Aorta (tissue), 5 donors: Measurements from ENCODE around the gene LRBA. TPM values are rescaled to one million over a fixed set of nuclear protein-coding genes. Genes with fewer than 3 reads are reported as not detected.

Source experiments
- ATAC-seq: fragments of 200-7000 bp; cut with Tn5 transposase; one replicate; pipeline ENCODE4 v1.9.1; 2022; ENCODE audit warnings: moderate library complexity; ENCODE audit not compliant: low FRiP score
- DNase-seq, 2 donors: peaks; one replicate each; pipeline ENCODE4 v3.0.0-alpha.2; 2020
- H3K27ac ChIP-seq, 2 donors: one replicate each; pipeline ENCODE4 v1.5.1; 2013; ENCODE audit warnings: low read length in 2 of 2, mild to moderate bottlenecking in 2 of 2, moderate library complexity in 2 of 2, control low read depth in 1 of 2, inconsistent platforms in 1 of 2, low read depth in 1 of 2
- H3K27me3 ChIP-seq, 2 donors: one replicate each; pipeline ENCODE4 v1.6.1; 2013; ENCODE audit warnings: control low read depth in 1 of 2, low read length in 1 of 2, mild to moderate bottlenecking in 1 of 2, moderate library complexity in 1 of 2; ENCODE audit not compliant: insufficient read depth in 2 of 2, control insufficient read depth in 1 of 2
- H3K36me3 ChIP-seq, 2 donors: one replicate each; pipeline ENCODE4 v1.6.1; 2013; ENCODE audit warnings: control low read depth in 1 of 2, low read length in 1 of 2, mild to moderate bottlenecking in 1 of 2; ENCODE audit not compliant: insufficient read depth in 2 of 2, control insufficient read depth in 1 of 2
- H3K4me1 ChIP-seq, 2 donors: one replicate each; pipeline ENCODE4 v1.6.1; 2013; ENCODE audit warnings: low read length in 2 of 2, control low read depth in 1 of 2, mild to moderate bottlenecking in 1 of 2, moderate library complexity in 1 of 2; ENCODE audit not compliant: insufficient read depth in 2 of 2, control insufficient read depth in 1 of 2
- H3K4me3 ChIP-seq, 2 donors: one replicate each; pipeline ENCODE4 v1.5.1; 2013; ENCODE audit warnings: low read length in 2 of 2, control low read depth in 1 of 2, mild to moderate bottlenecking in 1 of 2
- H3K9me3 ChIP-seq: one replicate; pipeline ENCODE4 v1.6.1; 2013; ENCODE audit warnings: mild to moderate bottlenecking, low read length; ENCODE audit not compliant: control insufficient read depth
- WGBS, 2 donors: extraction: QIAGEN DNeasy Blood & Tissue Kit; methylation state at CpG; one replicate each; pipeline ENCODE4 v1.1.7; 2013; 5-methylcytosine and 5-hydroxymethylcytosine counted together
- intact Hi-C, 2 donors: fragments of 100-400 bp; cut with DNase I; formaldehyde crosslinking; loops; one replicate each; pipeline versions ENCODE4 v1.14.2 to v1.15.0; 2022
- polyA plus RNA-seq, 2 donors: library from polyadenylated mRNA; stranded (reverse); fragments of 200-250 nt; gene quantifications; one replicate each; pipeline ENCODE4 v1.2.3, GENCODE V29; 2013
- total RNA-seq, 2 donors: library from RNA; stranded (reverse); fragmentation: NEBNext Ultra II Directional; extraction: Animal tissue kit (Norgen Biotek cat#: 25700); gene quantifications; one replicate each; pipeline ENCODE4 v1.2.1, GENCODE V29; 2021
- donor health status: healthy with polysubstance abuse.
- donor health status: Bipolar disorder and iron deficiency.
- donor health status: DM: no; HTN: no; CAD: no.
- donor health status: DM: no; HTN: no; CAD: no.
- donor health status: DM: yes; HTN: yes; CAD: no.

Gene LRBA
- total and polyA plus RNA-seq, 4 donors = 4.8 to 34.5 (median 15.4) TPM

GRCh38 chr4:150385606-150386005 lies 629.5 kb downstream of the LRBA start:
- Histone ChIP-seq H3K36me3 (no peaks in the 10 kb centered on the region), H3K9me3 (no peaks in the 10 kb centered on the region), H3K4me1 (no peaks in the 10 kb centered on the region), H3K4me3 (no peak overlapping the region), H3K27me3 (no peaks in the 10 kb centered on the region), H3K27ac (no peak overlapping the region)
- ATAC-seq (peak; percentile 63), DNase-seq (no peak)
- 28 to 31% methylated on average over 2 of the region's 2 CpGs for WGBS, 2 donors
- intact Hi-C loops = no loop called here

DNA sequence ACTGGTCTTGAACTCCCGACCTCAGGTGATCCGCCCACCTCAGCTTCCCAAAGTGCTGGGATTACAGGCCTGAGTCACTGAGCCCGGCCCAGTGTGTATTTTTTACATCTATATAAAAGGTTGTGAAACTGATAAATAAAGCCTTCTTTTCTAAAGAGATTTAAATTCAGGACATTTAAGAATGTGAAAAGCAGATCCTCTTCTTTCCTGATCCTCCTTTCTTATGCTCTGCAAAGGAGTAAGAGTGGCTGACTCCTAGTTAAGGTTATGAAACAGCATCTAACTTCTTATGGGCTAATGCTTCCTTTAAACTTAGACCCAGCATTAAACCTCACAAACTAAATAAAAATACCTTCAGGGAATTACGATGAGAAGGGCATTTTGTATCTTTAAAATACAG lies 630.8 kb downstream of the LRBA start:
- intact Hi-C loops = no loop called here
- no peaks in the 10 kb centered on the region for H3K36me3 ChIP-seq
- no peaks in the 10 kb centered on the region for H3K27me3 ChIP-seq
- H3K4me1 ChIP-seq = no peaks in the 10 kb centered on the region
- ATAC-seq (no peak), DNase-seq (no peak)
- no peak overlapping the region for H3K4me3 ChIP-seq
- 87 to 92% methylated on average over 4 of the region's 4 CpGs for WGBS, 2 donors
- H3K27ac ChIP-seq = no peak overlapping the region
- no peaks in the 10 kb centered on the region for H3K9me3 ChIP-seq

DNA sequence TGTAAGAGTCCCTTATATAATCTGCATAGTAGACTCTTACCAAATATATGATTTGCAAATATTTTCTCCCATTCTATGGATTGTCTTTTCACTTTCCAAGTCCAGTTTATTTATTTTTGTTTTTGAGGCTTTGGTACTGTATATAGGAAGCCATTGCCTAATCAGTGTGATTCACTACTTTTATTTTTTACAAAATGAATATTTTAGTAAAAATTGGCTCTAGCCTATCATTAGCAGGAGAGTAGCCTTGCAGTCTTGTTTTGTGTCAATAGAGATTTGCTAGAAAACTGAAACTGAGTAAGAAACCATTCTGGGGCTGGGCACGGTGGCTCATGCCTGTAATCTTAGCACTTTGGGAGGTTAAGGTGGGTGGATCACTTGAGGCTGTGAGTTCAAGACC lies 633.1 kb downstream of the LRBA start:
- 75 to 88% methylated on average over 1 of the region's 1 CpG for WGBS, 2 donors
- no peaks in the 10 kb centered on the region for H3K27me3 ChIP-seq
- no peak for DNase-seq

GRCh38 chr4:150381609-150382008 lies 633.5 kb downstream of the LRBA start:
- no peaks in the 10 kb centered on the region for H3K27me3 ChIP-seq
- H3K36me3 ChIP-seq = no peaks in the 10 kb centered on the region
- no peak overlapping the region for H3K4me3 ChIP-seq
- no peak for ATAC-seq
- intact Hi-C loops = no loop called here
- no peaks in the 10 kb centered on the region for H3K9me3 ChIP-seq
- 54 to 55% methylated on average over 3 of the region's 3 CpGs for WGBS, 2 donors
- no peaks in the 10 kb centered on the region for H3K4me1 ChIP-seq
- no peak overlapping the region for H3K27ac ChIP-seq
- no peak for DNase-seq

More for the DNA sequence above, 633.1 kb downstream of the LRBA start:
- intact Hi-C loops = no loop called here
- no peaks in the 10 kb centered on the region for H3K36me3 ChIP-seq
- ATAC-seq = no peak
- H3K4me1 ChIP-seq = no peaks in the 10 kb centered on the region
- H3K4me3 ChIP-seq = no peak overlapping the region
- no peaks in the 10 kb centered on the region for H3K9me3 ChIP-seq
- no peak overlapping the region for H3K27ac ChIP-seq

DNA sequence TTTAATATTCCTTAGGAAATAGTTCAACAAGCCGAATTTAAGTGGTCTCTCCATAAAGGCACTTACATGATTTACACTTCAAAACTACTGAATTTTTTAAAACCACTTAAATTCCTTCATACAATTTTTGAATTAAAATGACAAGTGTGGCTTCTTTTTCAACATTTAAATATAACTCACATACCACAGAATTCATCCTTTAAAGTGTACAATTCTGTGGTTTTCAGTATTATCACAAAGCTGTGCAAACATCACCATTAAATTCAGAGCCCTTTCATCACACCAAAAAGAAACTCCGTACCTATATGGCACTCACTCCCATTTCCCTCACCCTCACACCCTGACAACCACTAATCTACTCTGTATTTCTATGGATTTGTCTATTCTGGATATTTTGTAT lies 634.0 kb downstream of the LRBA start:
- Histone ChIP-seq H3K9me3 (no peaks in the 10 kb centered on the region), H3K36me3 (no peaks in the 10 kb centered on the region), H3K4me1 (no peaks in the 10 kb centered on the region), H3K27me3 (no peaks in the 10 kb centered on the region), H3K4me3 (no peak overlapping the region), H3K27ac (no peak overlapping the region)
- WGBS, 2 donors = 88 to 96% methylated on average over 2 of the region's 2 CpGs
- DNase-seq = no peak
- intact Hi-C loops = no loop called here
- ATAC-seq = no peak

DNA sequence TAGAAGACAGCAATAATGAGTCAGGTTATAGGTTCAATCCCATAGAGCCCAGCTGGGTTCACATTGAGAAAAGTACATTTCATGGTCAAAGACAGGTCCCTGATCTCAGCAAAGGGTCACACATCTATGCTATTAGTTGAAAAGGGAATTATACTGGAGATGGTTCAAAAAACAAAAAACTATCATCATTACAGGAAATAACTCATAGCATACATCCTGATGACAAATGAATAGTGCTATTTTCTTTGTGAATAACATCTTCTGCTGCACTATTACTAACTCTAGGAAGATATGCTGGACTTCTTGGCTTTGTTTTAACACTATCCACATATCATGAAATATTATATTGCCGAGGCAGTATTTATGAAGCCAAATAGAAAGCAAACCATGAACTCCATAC lies 635.6 kb downstream of the LRBA start:
- ATAC-seq (no peak), DNase-seq (no peak)
- 70 to 75% methylated on average over 1 of the region's 1 CpG for WGBS, 2 donors
- Histone ChIP-seq H3K27me3 (no peaks in the 10 kb centered on the region), H3K4me1 (no peaks in the 10 kb centered on the region), H3K36me3 (no peaks in the 10 kb centered on the region), H3K9me3 (no peaks in the 10 kb centered on the region), H3K4me3 (no peak overlapping the region), H3K27ac (no peak overlapping the region)
- intact Hi-C loops = no loop called here

DNA sequence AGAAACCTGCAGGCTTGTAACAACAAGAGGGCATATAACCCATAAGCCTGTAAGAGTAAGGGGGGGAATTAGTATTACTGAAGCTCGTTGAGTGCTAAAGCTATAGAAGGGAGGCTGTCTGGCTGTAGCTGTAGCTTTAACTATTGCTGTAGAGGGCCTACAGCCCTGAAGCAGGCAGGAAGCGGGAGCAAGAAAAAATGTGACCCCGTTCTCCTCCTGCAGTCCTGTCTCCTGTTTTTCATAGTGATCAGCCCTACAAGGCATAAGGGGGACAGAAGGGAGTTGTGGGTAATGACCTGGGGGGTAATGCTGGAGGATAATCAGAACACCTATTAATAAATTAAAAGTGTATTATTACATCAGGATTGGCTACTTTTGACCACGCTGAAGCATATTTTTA lies 640.1 kb downstream of the LRBA start:
- DNase-seq = no peak
- H3K27ac ChIP-seq = no peak overlapping the region
- H3K36me3 ChIP-seq = no peaks in the 10 kb centered on the region
- no peaks in the 10 kb centered on the region for H3K4me1 ChIP-seq
- no peak for ATAC-seq
- no peak overlapping the region for H3K4me3 ChIP-seq
- no peaks in the 10 kb centered on the region for H3K27me3 ChIP-seq
- H3K9me3 ChIP-seq = no peaks in the 10 kb centered on the region
- 71 to 74% methylated on average over 4 of the region's 4 CpGs for WGBS, 2 donors
- intact Hi-C loops = no loop called here

DNA sequence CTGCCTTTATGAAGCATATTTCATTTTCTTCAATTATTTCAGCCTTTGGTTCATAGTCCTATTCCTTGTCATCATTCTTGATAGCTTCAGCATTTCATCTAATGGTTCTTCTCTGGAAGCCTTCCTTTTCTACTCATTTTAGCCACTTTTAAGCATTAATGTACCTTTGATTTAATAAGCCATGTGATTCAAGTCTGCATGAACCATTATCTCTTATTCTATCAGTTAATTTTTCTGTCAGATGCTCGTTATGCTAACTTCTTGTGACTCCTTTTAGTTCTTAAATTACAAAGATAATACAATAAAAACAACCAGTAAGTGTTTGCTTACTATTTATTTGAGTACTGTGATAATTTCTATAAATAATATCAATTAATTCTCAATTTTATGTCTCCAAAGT lies 643.2 kb downstream of the LRBA start:
- ATAC-seq (no peak), DNase-seq (no peak)
- Histone ChIP-seq H3K27ac (no peak overlapping the region), H3K9me3 (no peaks in the 10 kb centered on the region), H3K27me3 (no peaks in the 10 kb centered on the region), H3K4me3 (no peak overlapping the region), H3K4me1 (no peaks in the 10 kb centered on the region), H3K36me3 (no peaks in the 10 kb centered on the region)
- WGBS, 2 donors = 96 to 100% methylated on average over 1 of the region's 1 CpG
- intact Hi-C loops = no loop called here

DNA sequence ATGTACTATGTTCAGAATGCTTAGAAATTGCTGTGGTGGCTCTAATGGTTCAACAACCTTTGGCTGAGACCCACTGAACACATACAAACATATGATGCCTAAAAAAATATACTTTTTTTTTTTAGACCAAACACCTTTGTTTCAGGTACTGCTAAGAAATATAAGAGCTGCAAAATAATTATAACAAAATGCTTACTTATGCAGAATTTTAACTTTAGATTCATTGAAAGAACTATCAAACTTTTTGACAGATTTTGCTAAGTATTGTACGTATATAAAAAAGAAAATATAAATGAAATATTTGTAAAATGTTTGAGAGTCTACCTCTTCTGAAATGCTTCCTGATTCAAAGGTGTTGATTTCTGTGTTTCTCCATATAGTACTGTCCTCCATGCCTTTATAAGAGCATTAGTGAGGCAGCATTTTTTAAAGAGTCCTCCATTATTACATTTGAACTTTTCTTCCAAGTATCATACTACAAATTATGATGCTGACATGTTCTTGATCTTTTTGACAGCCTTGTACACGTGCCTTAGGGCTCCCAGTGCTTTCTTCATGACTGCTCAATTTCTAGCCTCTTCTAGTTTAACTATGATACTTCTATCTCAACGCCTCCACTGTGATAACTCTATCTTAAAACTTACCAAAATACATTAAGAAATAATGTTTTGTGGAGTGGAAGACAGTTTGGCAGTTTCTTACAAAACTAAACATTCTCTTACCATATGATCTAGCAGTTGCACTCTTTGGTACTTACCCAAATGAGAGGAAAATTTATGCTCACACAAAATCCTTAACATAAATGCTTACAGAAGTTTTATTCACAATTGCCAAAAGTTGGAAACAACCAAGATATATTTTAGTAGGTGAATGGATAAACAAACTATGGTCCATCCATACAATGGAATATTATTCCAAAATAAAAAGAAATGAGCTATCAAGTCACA lies 645.4 kb downstream of the LRBA start:
- Histone ChIP-seq H3K27ac (no peak overlapping the region), H3K4me3 (no peak overlapping the region), H3K36me3 (no peaks in the 10 kb centered on the region), H3K4me1 (no peaks in the 10 kb centered on the region), H3K9me3 (no peaks in the 10 kb centered on the region), H3K27me3 (no peaks in the 10 kb centered on the region)
- 66 to 73% methylated on average over 3 of the region's 3 CpGs for WGBS, 2 donors
- DNase-seq (no peak), ATAC-seq (no peak)
- intact Hi-C loops = no loop called here
